HG03457 (cell line): ENCODE data around the gene SNTA1.
"Not testable (repeated sequence)": the region's sequence is repeated elsewhere in the genome, so short reads cannot be mapped to it uniquely, and the experiment has no call there.

ENCODE experiments used
- ATAC-seq: cut with Tn5 transposase; IDR thresholded peaks from one replicate; pipeline ENCODE4 v1.9.1; 2021; ENCODE audit warnings: moderate number of reproducible peaks; ENCODE audit not compliant: unreplicated experiment

The SNTA1 gene

GRCh38 chr20:33433465-33434234 is 9.9 kb downstream of the SNTA1 start:
- no peak for ATAC-seq

- no peak for ATAC-seq
These were observed 11.7 kb downstream of the SNTA1 start for GRCh38 chr20:33431797-33432381.

GRCh38 chr20:33423875-33424274 is 19.7 kb downstream of the SNTA1 start:
- not testable (repeated sequence) for ATAC-seq

- ATAC-seq = no peak
These were observed 20.3 kb downstream of the SNTA1 start for GRCh38 chr20:33423141-33423834.

- ATAC-seq = no peak
These were observed 24.2 kb downstream of the SNTA1 start for GRCh38 chr20:33419140-33419974.

DNA sequence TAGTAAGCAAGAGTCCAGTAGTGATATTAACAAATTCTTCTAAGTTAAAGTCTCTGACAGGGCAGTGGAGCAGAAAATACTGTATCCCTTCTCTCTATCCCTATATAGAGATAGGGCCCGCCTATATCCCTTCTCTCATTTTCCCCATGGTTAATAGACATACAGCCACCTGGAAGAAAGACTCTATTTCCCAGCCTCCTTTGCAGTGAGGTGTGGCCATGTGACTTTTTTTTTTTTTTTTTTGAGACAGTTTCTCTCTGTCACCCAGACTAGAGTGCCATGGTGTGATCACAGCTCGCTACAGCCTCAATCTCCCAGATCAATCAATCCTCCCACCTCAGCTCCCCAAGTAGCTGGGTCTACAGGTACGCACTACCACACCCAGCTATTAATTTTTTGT is 25.5 kb downstream of the SNTA1 start:
- ATAC-seq = no peak

DNA sequence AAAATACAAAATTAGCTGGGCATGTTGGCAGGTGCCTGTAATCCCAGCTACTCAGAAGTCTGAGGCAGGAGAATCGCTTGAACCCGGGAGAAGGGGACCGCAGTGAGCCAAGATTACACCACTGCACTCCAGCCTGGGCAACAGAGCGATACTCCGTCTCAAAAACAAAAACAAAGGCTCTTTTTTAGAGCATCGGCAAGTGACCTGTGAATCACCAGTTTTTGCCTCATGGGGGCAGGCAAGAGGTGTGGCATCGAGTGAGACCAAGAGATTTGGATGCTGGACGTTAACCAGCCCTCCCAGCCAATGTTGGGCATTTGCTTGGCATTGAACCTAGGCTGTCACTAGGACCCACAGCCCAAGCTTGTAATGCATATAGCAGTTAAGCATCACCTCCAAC is 27.6 kb downstream of the SNTA1 start:
- ATAC-seq = no peak

GRCh38 chr20:33412484-33412838 is 31.1 kb downstream of the SNTA1 start:
- ATAC-seq = no peak

- ATAC-seq = no peak
These were observed 31.7 kb downstream of the SNTA1 start for GRCh38 chr20:33411711-33412483.

DNA sequence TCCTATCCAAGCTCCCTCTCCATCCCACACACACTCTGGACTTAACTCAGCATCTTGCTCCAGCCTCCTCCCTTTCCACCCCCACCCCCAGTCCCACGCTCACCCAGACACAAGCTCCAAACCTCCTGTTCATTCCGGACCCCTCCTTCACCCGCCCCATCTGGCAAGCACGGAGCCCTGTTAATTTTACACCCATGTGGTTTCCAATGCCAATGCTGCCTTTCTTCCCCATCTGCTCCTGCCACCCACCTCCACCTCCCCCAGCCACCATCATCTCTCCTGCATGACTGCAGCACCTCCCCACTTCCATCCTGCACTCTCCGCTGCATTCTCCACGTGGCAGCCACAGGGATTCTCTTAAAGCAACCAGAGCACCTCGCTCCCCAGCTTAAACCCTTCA is 32.3 kb downstream of the SNTA1 start:
- ATAC-seq = no peak

DNA sequence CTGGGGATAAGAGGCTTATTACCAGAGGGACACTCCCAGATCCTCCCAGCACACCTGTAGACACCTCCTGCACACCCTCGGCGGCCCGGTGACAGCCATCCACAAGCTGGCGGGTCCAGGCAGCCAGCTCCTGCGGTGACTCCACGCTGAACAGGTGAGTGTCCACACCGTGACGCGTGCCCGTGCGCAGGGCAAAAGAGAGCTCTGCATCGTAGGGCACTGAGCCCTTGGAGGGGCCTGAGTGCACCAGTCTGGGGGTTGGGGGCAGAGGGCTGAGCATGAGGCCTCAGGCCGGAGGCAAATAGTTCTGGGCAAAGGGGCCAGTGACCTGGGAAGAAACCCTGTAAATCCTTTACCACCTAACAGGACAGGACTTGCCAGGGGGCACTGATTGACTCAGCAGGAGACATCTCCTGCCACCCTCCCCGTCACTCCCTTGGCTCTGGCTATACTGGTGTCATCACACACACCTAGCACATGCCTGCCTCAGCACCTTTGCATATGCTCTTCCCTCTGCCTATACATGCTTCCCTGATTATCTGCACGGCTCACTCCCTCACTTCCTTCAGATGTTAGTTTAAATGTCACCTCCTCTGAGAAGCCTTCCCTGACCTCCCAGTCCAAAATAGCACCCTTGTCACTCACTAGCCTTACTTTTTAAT is 33.4 kb downstream of the SNTA1 start:
- ATAC-seq = no peak

DNA sequence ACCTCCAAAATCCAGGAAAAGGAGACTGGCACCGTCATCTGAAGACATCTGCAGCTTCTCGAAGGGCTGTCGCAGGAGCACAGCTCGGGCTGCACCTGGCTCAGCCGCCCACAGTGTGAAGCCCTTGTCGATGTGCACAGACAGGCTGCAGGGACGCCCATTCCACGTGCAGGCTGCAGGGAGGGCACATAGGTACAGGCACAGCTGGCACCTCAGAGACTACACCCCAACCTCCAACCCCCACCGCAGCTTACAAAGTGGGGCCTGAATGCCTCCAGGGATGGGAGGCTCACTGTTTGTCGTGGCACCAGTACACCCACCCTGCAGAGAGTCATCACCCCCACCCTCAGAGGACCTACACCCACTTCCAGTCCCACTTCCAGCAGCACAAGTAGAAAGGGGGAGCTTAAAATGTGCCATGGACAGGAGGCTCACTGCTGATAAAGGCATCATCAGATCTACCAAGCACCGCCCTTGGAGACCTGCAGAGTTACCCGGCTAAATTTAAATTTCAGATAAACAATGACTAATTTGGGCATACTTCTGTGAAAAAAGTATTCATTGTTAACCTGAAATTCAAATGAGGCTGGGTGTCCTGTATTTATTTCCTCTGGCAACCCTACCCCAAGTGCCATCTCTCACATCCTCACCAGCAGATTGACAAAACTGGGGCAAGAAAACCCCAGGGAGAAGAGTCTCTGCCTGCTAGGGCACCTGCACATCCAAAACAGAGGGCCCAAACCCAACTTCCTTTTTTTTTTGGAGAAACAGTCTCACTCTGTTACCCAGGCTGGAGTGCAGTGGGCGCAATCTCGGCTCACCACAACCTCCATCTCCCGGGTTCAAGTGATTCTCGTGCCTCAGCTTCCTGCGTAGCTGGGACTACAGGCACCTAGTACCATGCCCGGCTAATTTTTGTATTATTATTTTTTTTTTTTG is 34.6 kb downstream of the SNTA1 start:
- no peak for ATAC-seq

DNA sequence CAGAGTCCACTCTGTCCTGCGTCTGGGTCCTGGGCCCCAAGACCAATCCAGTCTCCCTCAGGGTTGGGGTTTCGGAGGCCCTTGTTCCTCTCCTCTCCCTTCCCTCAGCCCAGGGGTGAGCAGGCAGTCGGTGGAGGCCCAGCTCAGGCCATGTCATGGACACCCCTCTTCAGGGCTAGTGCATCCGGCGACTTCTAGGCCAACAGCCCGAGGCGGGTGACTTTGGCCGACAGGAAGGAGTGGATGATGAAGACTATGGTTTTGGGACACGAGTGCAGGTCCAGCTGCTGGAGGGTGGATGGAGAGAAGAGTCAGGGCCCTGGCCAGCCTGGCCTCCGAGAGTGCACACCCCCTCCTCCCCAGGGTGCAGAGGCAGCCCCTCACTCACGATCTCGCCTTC is 35.2 kb downstream of the SNTA1 start:
- no peak for ATAC-seq

GRCh38 chr20:33407796-33408195 is 35.8 kb downstream of the SNTA1 start:
- ATAC-seq = no peak

DNA sequence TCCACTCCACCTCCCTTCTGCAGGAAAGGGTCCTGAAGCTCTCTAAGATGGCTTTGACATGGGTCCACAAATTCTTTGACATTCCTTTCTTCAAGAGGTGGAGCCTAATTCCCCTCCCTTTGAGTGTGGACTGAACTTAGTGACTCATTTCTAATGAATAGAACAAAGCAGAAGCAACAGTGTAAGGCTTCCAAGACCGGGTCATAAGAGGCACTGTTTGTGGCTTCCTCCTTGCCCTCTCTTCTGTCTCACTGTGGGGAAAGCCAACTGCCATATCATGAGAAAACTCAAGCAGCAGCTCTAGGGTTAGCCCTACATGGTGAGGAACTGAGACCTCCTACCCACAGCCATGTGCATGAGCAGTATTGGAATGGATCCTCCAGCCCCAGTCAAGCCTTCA is 36.3 kb downstream of the SNTA1 start:
- no peak for ATAC-seq

GRCh38 chr20:33404281-33404680 is 39.3 kb downstream of the SNTA1 start:
- ATAC-seq = no peak

DNA sequence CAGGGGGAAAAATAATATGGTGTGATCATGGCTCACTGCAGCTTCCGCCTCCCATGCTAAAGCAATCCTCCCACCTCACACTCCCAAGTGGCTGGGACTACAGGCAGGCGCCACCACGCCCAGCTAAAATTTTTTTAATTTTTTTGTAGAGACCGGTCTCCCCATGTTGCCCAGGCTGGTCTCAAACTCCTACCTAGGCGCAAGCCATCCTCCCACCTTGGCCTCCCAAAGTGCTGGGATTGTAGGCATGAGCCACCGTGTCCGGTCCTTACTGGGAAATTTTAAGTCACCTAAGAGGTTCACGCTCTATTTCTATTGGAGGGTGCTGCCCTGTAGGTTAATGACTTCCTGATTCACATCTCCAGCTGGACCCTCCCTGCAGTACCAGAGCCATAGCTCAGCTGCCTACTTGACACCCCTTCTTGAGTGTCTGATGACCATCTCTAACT is 41.6 kb downstream of the SNTA1 start:
- no peak for ATAC-seq

DNA sequence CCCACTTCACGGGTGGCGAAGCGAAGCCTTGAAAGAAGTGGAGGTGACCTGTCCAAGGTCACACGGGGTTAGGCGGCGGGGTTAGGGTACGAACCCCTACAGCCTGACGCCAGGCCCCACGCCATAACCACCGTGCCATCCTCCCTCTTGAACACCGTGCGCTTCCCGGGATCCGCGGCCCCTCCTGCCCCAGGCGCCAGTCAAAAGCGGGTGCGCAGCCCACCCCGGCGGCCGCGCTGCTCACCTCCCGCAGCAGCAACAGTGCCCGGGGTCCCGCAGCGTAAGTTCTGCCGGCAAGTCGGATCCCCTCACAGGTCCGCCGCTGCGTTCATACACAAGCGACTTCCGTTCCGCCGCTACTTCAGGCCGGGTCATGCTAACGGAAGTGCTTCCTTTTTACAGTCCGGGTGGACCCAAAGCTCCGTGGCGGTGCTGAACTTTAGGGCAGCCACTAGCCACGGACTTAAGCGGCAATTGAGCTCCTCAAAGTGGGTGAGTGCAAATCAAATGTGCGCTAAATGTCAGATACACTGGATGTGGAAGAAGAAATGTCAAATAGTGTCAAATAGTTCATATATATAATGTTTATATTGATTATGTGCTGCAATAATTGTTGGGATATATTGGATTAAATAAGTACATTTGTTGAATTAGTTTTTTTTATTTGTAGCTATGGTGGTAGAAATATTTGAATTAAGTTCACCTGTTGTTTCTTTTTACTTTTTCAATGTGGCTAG is 42.2 kb downstream of the SNTA1 start, which contains the start of gene CDK5RAP1:
TSS of gene CDK5RAP1 (minus strand) at position 336 of the 737 bp plus-strand sequence. CDS start 4,455 bp downstream, outside the sequence.
- no peak for ATAC-seq
